ENCODE results near the gene TMEM255B. TPM values are rescaled to one million over a fixed set of nuclear protein-coding genes. Genes with fewer than 3 reads are reported as not detected.

Gene TMEM255B
- total RNA-seq, 1 experiment from 2014 or later, result 7.7 TPM

DNA sequence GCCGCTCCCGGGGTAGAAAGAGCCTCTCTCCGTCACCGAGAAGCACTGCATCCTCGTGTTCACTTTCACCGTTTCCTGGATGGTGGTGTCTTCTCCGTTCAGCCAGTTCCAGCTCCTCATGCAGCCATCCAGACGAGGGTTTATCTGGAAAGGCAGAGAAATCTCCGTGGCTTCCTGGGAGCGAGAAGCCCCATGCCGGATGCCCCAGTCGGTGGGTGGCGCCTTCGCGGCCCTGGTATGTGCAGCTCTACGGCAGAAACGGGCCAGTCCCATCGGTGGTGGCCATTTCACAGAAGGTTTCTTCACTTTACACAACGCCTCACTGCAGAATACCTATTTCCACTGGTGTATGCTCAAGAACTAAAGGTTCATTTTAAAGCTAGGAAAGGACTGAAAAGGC, 68.0 kb downstream of the TMEM255B start:
- Histone ChIP-seq H3K4me3 (replicated peaks in 1 of 2; ENCODE audit: low read depth in 1 of 2, low read length in 2 of 2) (no peak overlapping the region), H2AFZ (ENCODE audit: low read depth, low read length, poor library complexity, severe bottlenecking) (no peak overlapping the region), H3K27me3 (ENCODE audit: insufficient read depth, low read length) (no peaks in the 10 kb centered on the region), H3K79me2 (ENCODE audit: insufficient read depth, low read length) (peaks cover 16% of the 10 kb centered on the region; the same call in 1 of the 2 replicates), H3K4me1 (ENCODE audit: control insufficient read depth in 1 of 2, insufficient read depth in 2 of 2, low read length in 2 of 2) (no peaks in the 10 kb centered on the region), H3K27ac (ENCODE audit: low read depth, low read length) (no peak overlapping the region), H3K9ac (ENCODE audit: low read length) (no peak overlapping the region), H3K9me3 (ENCODE audit: control insufficient read depth in 1 of 2, insufficient read depth in 1 of 2, low read depth in 1 of 2, low read length in 2 of 2) (no peaks in the 10 kb centered on the region), H3K9me2 (ENCODE audit: insufficient read depth) (no peaks in the 10 kb centered on the region), H3K36me3 (ENCODE audit: control insufficient read depth in 1 of 2, insufficient read depth in 2 of 2, low read length in 2 of 2) (peaks cover 6 to 13% of the 10 kb centered on the region in 2 experiments; a peak in 2 of 4 replicates), H4K20me1 (ENCODE audit: insufficient read depth) (no peaks in the 10 kb centered on the region), H3K4me2 (ENCODE audit: low read length) (no peak overlapping the region)
- no peak for ATAC-seq
- no TSS peak for BruUV-seq (replicated peaks)
- DNase-seq (ENCODE audit: low read depth, low spot score), result no peak
- intact Hi-C loops (cut with micrococcal nuclease), result no loop called here
- RAD21 ChIA-PET (ENCODE audit: low non-redundant PET in 1 of 2, low total read pairs in 2 of 2, uncharacterized antibody in 2 of 2, unreplicated experiment in 2 of 2), result no interaction called here
- TF ChIP-seq POLR2AphosphoS5 (IDR thresholded peaks at IDR 0.05; ENCODE audit: low read depth, low read length) (no peak), SRF (IDR thresholded peaks at IDR 0.05; ENCODE audit: low read depth) (no peak), EGR1 (IDR thresholded peaks at IDR 0.05; ENCODE audit: low read depth) (no peak), TCF7L2 (IDR thresholded peaks at IDR 0.05; ENCODE audit: borderline replicate concordance, extremely low read depth, insufficient read depth, insufficient read length) (no peak)
- TF ChIP-seq, protein P1, sequence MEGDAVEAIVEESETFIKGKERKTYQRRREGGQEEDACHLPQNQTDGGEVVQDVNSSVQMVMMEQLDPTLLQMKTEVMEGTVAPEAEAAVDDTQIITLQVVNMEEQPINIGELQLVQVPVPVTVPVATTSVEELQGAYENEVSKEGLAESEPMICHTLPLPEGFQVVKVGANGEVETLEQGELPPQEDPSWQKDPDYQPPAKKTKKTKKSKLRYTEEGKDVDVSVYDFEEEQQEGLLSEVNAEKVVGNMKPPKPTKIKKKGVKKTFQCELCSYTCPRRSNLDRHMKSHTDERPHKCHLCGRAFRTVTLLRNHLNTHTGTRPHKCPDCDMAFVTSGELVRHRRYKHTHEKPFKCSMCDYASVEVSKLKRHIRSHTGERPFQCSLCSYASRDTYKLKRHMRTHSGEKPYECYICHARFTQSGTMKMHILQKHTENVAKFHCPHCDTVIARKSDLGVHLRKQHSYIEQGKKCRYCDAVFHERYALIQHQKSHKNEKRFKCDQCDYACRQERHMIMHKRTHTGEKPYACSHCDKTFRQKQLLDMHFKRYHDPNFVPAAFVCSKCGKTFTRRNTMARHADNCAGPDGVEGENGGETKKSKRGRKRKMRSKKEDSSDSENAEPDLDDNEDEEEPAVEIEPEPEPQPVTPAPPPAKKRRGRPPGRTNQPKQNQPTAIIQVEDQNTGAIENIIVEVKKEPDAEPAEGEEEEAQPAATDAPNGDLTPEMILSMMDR (IDR thresholded peaks at IDR 0.05 in 2 of 3, conservative IDR thresholded peaks at IDR 0.05 in 1 of 3; ENCODE audit: borderline replicate concordance in 1 of 3, insufficient read depth in 1 of 3, low read depth in 2 of 3, low read length in 2 of 3), result no peak
- TF ChIP-seq, protein P2, sequence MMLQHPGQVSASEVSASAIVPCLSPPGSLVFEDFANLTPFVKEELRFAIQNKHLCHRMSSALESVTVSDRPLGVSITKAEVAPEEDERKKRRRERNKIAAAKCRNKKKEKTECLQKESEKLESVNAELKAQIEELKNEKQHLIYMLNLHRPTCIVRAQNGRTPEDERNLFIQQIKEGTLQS (IDR thresholded peaks at IDR 0.05), result no peak
- CTCF ChIA-PET, result no interaction called here
- POLR2A ChIA-PET, result no interaction called here

DNA sequence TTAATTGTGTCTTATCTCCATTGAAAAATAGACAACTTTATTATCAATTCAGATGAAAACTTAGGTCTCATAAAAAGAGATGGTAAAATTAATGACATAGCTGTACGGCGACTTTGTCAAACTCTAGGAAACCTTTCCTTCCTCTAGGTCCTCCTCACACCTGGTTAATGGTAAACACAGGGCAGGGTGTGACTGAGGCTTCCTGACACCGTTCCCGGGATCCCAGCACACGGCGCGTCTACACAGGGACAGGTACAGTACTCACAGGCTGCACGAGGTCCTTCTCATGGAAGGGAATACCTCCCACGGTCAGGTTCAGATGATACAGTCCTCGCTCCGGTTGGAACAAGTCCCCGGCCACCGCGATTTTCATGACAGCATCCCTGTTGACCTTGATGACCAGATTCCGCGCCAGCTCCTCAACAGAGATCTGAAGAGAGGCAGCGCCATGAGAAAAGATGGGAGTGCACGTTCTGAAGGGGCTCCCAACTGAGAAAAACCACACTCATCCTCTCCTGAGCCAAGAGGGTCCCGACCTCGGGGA, 69.3 kb downstream of the TMEM255B start:
- POLR2A ChIA-PET, result no interaction called here
- Histone ChIP-seq H3K9me2 (ENCODE audit: insufficient read depth) (no peaks in the 10 kb centered on the region), H3K27me3 (ENCODE audit: insufficient read depth, low read length) (no peaks in the 10 kb centered on the region), H3K4me3 (replicated peaks in 1 of 2; ENCODE audit: low read depth in 1 of 2, low read length in 2 of 2) (no peak overlapping the region), H3K9me3 (ENCODE audit: control insufficient read depth in 1 of 2, insufficient read depth in 1 of 2, low read depth in 1 of 2, low read length in 2 of 2) (no peaks in the 10 kb centered on the region), H3K9ac (ENCODE audit: low read length) (no peak overlapping the region), H3K79me2 (ENCODE audit: insufficient read depth, low read length) (peaks cover 9% of the 10 kb centered on the region; the same call in 1 of the 2 replicates), H3K4me1 (ENCODE audit: control insufficient read depth in 1 of 2, insufficient read depth in 2 of 2, low read length in 2 of 2) (no peaks in the 10 kb centered on the region), H2AFZ (ENCODE audit: low read depth, low read length, poor library complexity, severe bottlenecking) (no peak overlapping the region), H3K27ac (ENCODE audit: low read depth, low read length) (no peak overlapping the region), H4K20me1 (ENCODE audit: insufficient read depth) (no peaks in the 10 kb centered on the region), H3K36me3 (ENCODE audit: control insufficient read depth in 1 of 2, insufficient read depth in 2 of 2, low read length in 2 of 2) (peaks cover 6 to 11% of the 10 kb centered on the region in 2 experiments; a peak in 2 of 4 replicates), H3K4me2 (ENCODE audit: low read length) (no peak overlapping the region)
- ATAC-seq (no peak), DNase-seq (ENCODE audit: low read depth, low spot score) (no peak)
- CTCF ChIA-PET, result no interaction called here
- intact Hi-C loops (cut with micrococcal nuclease), result no loop called here
- RAD21 ChIA-PET (ENCODE audit: low non-redundant PET in 1 of 2, low total read pairs in 2 of 2, uncharacterized antibody in 2 of 2, unreplicated experiment in 2 of 2), result no interaction called here
- BruUV-seq (replicated peaks), result no TSS peak
- TF ChIP-seq SRF (IDR thresholded peaks at IDR 0.05; ENCODE audit: low read depth) (no peak), ZNF274 (IDR thresholded peaks at IDR 0.05; ENCODE audit: low read depth, low read length) (no peak), POLR2AphosphoS5 (IDR thresholded peaks at IDR 0.05; ENCODE audit: low read depth, low read length) (no peak), ZFX (IDR thresholded peaks at IDR 0.05) (no peak), SP1 (IDR thresholded peaks at IDR 0.05; ENCODE audit: low read depth) (no peak), CEBPB (IDR thresholded peaks at IDR 0.05; ENCODE audit: low read depth) (no peak), EZH2 (IDR thresholded peaks at IDR 0.05) (no peak)
- TF ChIP-seq, protein P2 (IDR thresholded peaks at IDR 0.05), result no peak
- TF ChIP-seq, protein P1 (IDR thresholded peaks at IDR 0.05 in 2 of 3, conservative IDR thresholded peaks at IDR 0.05 in 1 of 3; ENCODE audit: borderline replicate concordance in 1 of 3, insufficient read depth in 1 of 3, low read depth in 2 of 3, low read length in 2 of 3), result no peak
